T-helper 1 cell treated with Interleukin-12 subunit alpha and Interleukin-12 subunit beta and Interleukin-4 antibody, amounts not matched to agents 30 μg/mL and 1 μg/mL, for 36 hours (primary cell): Measurements from ENCODE around the gene SHC3.

Experiments used
- H3K27ac Mint-ChIP-seq: one replicate; pipeline ENCODE4 v1.8.0; 2021; ENCODE audit warnings: mild to moderate bottlenecking, mixed read lengths
- H3K27me3 Mint-ChIP-seq: one replicate; pipeline ENCODE4 v1.8.0; 2021; ENCODE audit warnings: low read depth, mixed read lengths
- H3K36me3 Mint-ChIP-seq: one replicate; pipeline ENCODE4 v1.8.0; 2021; ENCODE audit warnings: low read depth, mixed read lengths
- H3K4me1 Mint-ChIP-seq: one replicate; pipeline ENCODE4 v1.8.0; 2021; ENCODE audit warnings: low read depth, mixed read lengths
- H3K4me3 Mint-ChIP-seq: one replicate; pipeline ENCODE4 v1.8.0; 2021; ENCODE audit warnings: mild to moderate bottlenecking, moderate library complexity, mixed read lengths
- H3K9me3 Mint-ChIP-seq: one replicate; pipeline ENCODE4 v1.8.0; 2021; ENCODE audit warnings: mixed read lengths

SHC3 gene

GRCh38 chr9:89195131-89195797 lies 16.6 kb upstream of the SHC3 start:
- H3K4me3 Mint-ChIP-seq: no peak overlapping the region
- no peak overlapping the region for H3K27ac Mint-ChIP-seq
- peaks cover 9% of the 10 kb centered on the region for H3K9me3 Mint-ChIP-seq
- H3K4me1 Mint-ChIP-seq: no peaks in the 10 kb centered on the region
- peaks cover 23% of the 10 kb centered on the region for H3K27me3 Mint-ChIP-seq
- H3K36me3 Mint-ChIP-seq: no peaks in the 10 kb centered on the region

GRCh38 chr9:89194421-89195130 lies 16.0 kb upstream of the SHC3 start:
- Mint-ChIP-seq H3K27me3 (peaks cover 28% of the 10 kb centered on the region), H3K9me3 (peaks cover 9% of the 10 kb centered on the region), H3K4me3 (no peak overlapping the region), H3K27ac (no peak overlapping the region), H3K4me1 (no peaks in the 10 kb centered on the region), H3K36me3 (no peaks in the 10 kb centered on the region)

GRCh38 chr9:89191004-89191403 lies 12.4 kb upstream of the SHC3 start:
- Mint-ChIP-seq H3K36me3 (no peaks in the 10 kb centered on the region), H3K27ac (no peak overlapping the region), H3K27me3 (peaks cover 28% of the 10 kb centered on the region), H3K4me1 (no peaks in the 10 kb centered on the region), H3K9me3 (no peaks in the 10 kb centered on the region), H3K4me3 (no peak overlapping the region)

GRCh38 chr9:89189215-89189614 lies 10.6 kb upstream of the SHC3 start:
- H3K4me3 Mint-ChIP-seq: no peak overlapping the region
- no peaks in the 10 kb centered on the region for H3K9me3 Mint-ChIP-seq
- no peaks in the 10 kb centered on the region for H3K4me1 Mint-ChIP-seq
- no peaks in the 10 kb centered on the region for H3K36me3 Mint-ChIP-seq
- no peak overlapping the region for H3K27ac Mint-ChIP-seq
- peaks cover 26% of the 10 kb centered on the region for H3K27me3 Mint-ChIP-seq

GRCh38 chr9:89187950-89188349 lies 9.3 kb upstream of the SHC3 start:
- Mint-ChIP-seq H3K36me3 (no peaks in the 10 kb centered on the region), H3K4me3 (no peak overlapping the region), H3K9me3 (no peaks in the 10 kb centered on the region), H3K27me3 (peaks cover 25% of the 10 kb centered on the region), H3K27ac (no peak overlapping the region), H3K4me1 (no peaks in the 10 kb centered on the region)

GRCh38 chr9:89187541-89187940 lies 8.9 kb upstream of the SHC3 start:
- no peak overlapping the region for H3K27ac Mint-ChIP-seq
- no peaks in the 10 kb centered on the region for H3K9me3 Mint-ChIP-seq
- no peaks in the 10 kb centered on the region for H3K4me1 Mint-ChIP-seq
- no peaks in the 10 kb centered on the region for H3K36me3 Mint-ChIP-seq
- peaks cover 22% of the 10 kb centered on the region for H3K27me3 Mint-ChIP-seq
- no peak overlapping the region for H3K4me3 Mint-ChIP-seq

GRCh38 chr9:89186960-89187359 lies 8.3 kb upstream of the SHC3 start:
- H3K27ac Mint-ChIP-seq: no peak overlapping the region
- peaks cover 22% of the 10 kb centered on the region for H3K27me3 Mint-ChIP-seq
- H3K4me1 Mint-ChIP-seq: no peaks in the 10 kb centered on the region
- H3K36me3 Mint-ChIP-seq: no peaks in the 10 kb centered on the region
- H3K9me3 Mint-ChIP-seq: no peaks in the 10 kb centered on the region
- H3K4me3 Mint-ChIP-seq: no peak overlapping the region

GRCh38 chr9:89185980-89186379 lies 7.4 kb upstream of the SHC3 start:
- H3K9me3 Mint-ChIP-seq: no peaks in the 10 kb centered on the region
- H3K4me3 Mint-ChIP-seq: no peak overlapping the region
- H3K36me3 Mint-ChIP-seq: no peaks in the 10 kb centered on the region
- no peak overlapping the region for H3K27ac Mint-ChIP-seq
- H3K27me3 Mint-ChIP-seq: peaks cover 30% of the 10 kb centered on the region
- H3K4me1 Mint-ChIP-seq: no peaks in the 10 kb centered on the region

- Mint-ChIP-seq H3K27ac (no peak overlapping the region), H3K4me1 (peaks cover 11% of the 10 kb centered on the region), H3K36me3 (peaks cover 2% of the 10 kb centered on the region), H3K9me3 (no peaks in the 10 kb centered on the region), H3K27me3 (peaks cover 46% of the 10 kb centered on the region), H3K4me3 (no peak overlapping the region)
Observed at GRCh38 chr9:89183146-89183545, 4.5 kb upstream of the SHC3 start.

GRCh38 chr9:89182369-89182768 lies 3.8 kb upstream of the SHC3 start:
- no peaks in the 10 kb centered on the region for H3K9me3 Mint-ChIP-seq
- peaks cover 49% of the 10 kb centered on the region for H3K27me3 Mint-ChIP-seq
- H3K36me3 Mint-ChIP-seq: peaks cover 2% of the 10 kb centered on the region
- no peak overlapping the region for H3K4me3 Mint-ChIP-seq
- H3K27ac Mint-ChIP-seq: no peak overlapping the region
- H3K4me1 Mint-ChIP-seq: peaks cover 11% of the 10 kb centered on the region

- Mint-ChIP-seq H3K9me3 (no peaks in the 10 kb centered on the region), H3K27me3 (peaks cover 69% of the 10 kb centered on the region), H3K4me3 (peak overlapping the region; percentile 52), H3K4me1 (peaks cover 11% of the 10 kb centered on the region), H3K36me3 (peaks cover 2% of the 10 kb centered on the region), H3K27ac (peak overlapping the region; percentile 46)
Observed at GRCh38 chr9:89179895-89180734, 1.5 kb upstream of the SHC3 start.

- Mint-ChIP-seq H3K9me3 (no peaks in the 10 kb centered on the region), H3K36me3 (peaks cover 2% of the 10 kb centered on the region), H3K27ac (no peak overlapping the region), H3K27me3 (peaks cover 74% of the 10 kb centered on the region), H3K4me3 (peak overlapping the region; percentile 52), H3K4me1 (peaks cover 11% of the 10 kb centered on the region)
Observed at GRCh38 chr9:89179540-89179894, 899 bp upstream of the SHC3 start.

- H3K4me3 Mint-ChIP-seq: peak overlapping the region; percentile 55
- no peaks in the 10 kb centered on the region for H3K9me3 Mint-ChIP-seq
- peaks cover 2% of the 10 kb centered on the region for H3K36me3 Mint-ChIP-seq
- H3K27me3 Mint-ChIP-seq: peaks cover 71% of the 10 kb centered on the region
- H3K4me1 Mint-ChIP-seq: peaks cover 11% of the 10 kb centered on the region
- H3K27ac Mint-ChIP-seq: peak overlapping the region; percentile 14
Observed at GRCh38 chr9:89178830-89179539, 367 bp upstream of the SHC3 start.
